Right atrium auricular region (tissue), 2 donors: ENCODE measurements around the gene ZNF622. TPM values are rescaled to one million over a fixed set of nuclear protein-coding genes. Genes with fewer than 3 reads are reported as not detected.
"Not testable (repeated sequence)": the region's sequence is repeated elsewhere in the genome, so short reads cannot be mapped to it uniquely, and the experiment has no call there.

ENCODE experiments used
- DNase-seq: peaks from one replicate; pipeline ENCODE4 v3.0.0-alpha.2; 2019; ENCODE audit warnings: low spot score
- H3K27ac ChIP-seq, 2 donors: fragments of 200-600 bp; sonication (generic); 1 replicate in 1 of 2; 2 replicates in 1 of 2; pipeline ENCODE4 v1.5.1; 2016 to 2019
- H3K27me3 ChIP-seq, 2 donors: fragments of 200-600 bp; sonication (generic); one replicate each; pipeline versions ENCODE4 v1.5.1 to v1.6.0; 2017 to 2019
- H3K36me3 ChIP-seq: fragments of 200-600 bp; sonication (generic); one replicate; pipeline ENCODE4 v1.5.1; 2016
- H3K4me1 ChIP-seq, 2 donors: fragments of 200-600 bp; sonication (generic); one replicate each; pipeline versions ENCODE4 v1.5.1 to v1.6.0; 2017 to 2019
- H3K4me3 ChIP-seq, 2 donors: fragments of 200-600 bp; sonication (generic); 1 replicate in 1 of 2; 2 replicates in 1 of 2; pipeline ENCODE4 v1.5.1; 2017 to 2019; ENCODE audit warnings: mild to moderate bottlenecking in 1 of 2, moderate library complexity in 1 of 2
- H3K9me3 ChIP-seq, 2 donors: fragments of 200-600 bp; sonication (generic); one replicate each; pipeline ENCODE4 v1.5.1; 2019
- total RNA-seq, 2 donors: library from RNA; depleted of rRNA; stranded (reverse); fragments of >200 nt; gene quantifications; one replicate each; pipeline ENCODE4 v1.1.0, GENCODE V29; 2016
- TF ChIP-seq, protein P1 (sequence below), 2 donors: fragments of 200-600 bp; sonication (generic); IDR thresholded peaks; one replicate each; pipeline ENCODE4 v1.5.1; 2019; ENCODE audit warnings: antibody characterized with exemption in 2 of 2

ZNF622 gene
- total RNA-seq, 2 donors from 2014 or later: 36.7 to 54.9 TPM

DNA sequence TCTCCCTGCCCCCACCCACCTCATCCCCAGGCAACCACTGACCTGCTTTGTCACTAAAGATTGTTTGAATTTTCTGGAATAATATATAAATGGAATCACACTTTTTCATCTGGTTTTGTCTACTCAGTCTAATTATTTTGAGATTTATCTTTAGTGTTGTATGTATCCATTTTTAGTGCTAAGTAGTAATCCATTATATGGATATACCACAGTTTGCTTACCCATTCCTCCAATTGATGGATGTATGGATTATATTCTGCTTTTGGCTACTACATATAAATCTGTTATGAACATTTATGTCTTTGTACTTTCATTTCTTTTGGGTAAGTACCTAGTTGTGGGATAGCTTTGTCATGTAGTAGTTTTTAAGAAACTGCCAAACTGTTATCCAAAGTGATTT lies 14.5 kb upstream of the ZNF622 start:
- no peak for DNase-seq
- no peaks in the 10 kb centered on the region for H3K9me3 ChIP-seq
- H3K4me3 ChIP-seq: no peak overlapping the region
- no peaks in the 10 kb centered on the region for H3K27me3 ChIP-seq
- peaks cover 0 to 14% of the 10 kb centered on the region in 2 donors for H3K4me1 ChIP-seq
- no peak overlapping the region for H3K27ac ChIP-seq
- H3K36me3 ChIP-seq: peaks cover 6% of the 10 kb centered on the region
- TF ChIP-seq, protein P1, sequence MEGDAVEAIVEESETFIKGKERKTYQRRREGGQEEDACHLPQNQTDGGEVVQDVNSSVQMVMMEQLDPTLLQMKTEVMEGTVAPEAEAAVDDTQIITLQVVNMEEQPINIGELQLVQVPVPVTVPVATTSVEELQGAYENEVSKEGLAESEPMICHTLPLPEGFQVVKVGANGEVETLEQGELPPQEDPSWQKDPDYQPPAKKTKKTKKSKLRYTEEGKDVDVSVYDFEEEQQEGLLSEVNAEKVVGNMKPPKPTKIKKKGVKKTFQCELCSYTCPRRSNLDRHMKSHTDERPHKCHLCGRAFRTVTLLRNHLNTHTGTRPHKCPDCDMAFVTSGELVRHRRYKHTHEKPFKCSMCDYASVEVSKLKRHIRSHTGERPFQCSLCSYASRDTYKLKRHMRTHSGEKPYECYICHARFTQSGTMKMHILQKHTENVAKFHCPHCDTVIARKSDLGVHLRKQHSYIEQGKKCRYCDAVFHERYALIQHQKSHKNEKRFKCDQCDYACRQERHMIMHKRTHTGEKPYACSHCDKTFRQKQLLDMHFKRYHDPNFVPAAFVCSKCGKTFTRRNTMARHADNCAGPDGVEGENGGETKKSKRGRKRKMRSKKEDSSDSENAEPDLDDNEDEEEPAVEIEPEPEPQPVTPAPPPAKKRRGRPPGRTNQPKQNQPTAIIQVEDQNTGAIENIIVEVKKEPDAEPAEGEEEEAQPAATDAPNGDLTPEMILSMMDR (IDR thresholded peaks at IDR 0.05): no peak

DNA sequence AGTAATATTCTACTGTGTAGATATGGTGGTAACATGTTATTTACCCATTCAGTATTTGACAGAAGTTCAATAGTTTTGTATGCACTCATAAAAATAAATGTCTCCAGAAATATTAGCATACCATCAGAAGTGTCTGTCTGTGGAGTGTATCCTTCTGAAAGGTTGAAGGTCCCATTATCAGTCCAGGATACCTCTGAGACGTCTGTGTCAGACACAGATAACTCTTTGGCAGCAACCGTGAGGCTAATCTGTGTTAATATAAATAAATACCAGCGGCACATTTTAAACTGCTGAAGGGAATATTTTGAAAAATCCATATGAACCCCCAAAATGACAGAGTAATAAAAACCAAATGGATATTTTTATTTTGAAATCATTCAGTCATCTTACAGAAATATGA lies 11.9 kb upstream of the ZNF622 start:
- TF ChIP-seq, protein P1 (IDR thresholded peaks at IDR 0.05): no peak
- Histone ChIP-seq H3K27me3 (no peaks in the 10 kb centered on the region), H3K27ac (no peak overlapping the region), H3K4me3 (no peak overlapping the region), H3K4me1 (no peaks in the 10 kb centered on the region), H3K36me3 (peaks cover 6% of the 10 kb centered on the region), H3K9me3 (no peaks in the 10 kb centered on the region)
- DNase-seq: no peak

DNA sequence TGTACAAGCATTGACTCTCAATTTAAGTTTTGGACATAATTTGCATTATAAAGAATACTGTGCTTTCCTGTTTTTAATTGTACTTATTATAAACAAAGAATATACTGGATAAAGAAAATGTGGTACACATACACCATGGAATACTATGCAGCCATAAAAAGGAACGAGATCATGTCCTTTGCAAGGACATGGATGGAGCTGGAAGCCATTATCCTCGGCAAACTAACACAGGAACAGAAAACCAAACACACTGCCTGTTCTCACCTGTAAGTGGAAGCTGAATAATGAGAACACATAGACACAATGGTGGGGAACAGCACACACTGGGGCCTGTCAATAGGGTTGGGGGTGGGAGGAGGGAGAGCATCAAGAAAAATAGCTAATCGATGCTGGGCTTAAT lies 10.8 kb upstream of the ZNF622 start:
- not testable (repeated sequence) for H3K9me3 ChIP-seq, H3K36me3 ChIP-seq, H3K4me1 ChIP-seq, H3K27me3 ChIP-seq, H3K4me3 ChIP-seq, H3K27ac ChIP-seq, DNase-seq

DNA sequence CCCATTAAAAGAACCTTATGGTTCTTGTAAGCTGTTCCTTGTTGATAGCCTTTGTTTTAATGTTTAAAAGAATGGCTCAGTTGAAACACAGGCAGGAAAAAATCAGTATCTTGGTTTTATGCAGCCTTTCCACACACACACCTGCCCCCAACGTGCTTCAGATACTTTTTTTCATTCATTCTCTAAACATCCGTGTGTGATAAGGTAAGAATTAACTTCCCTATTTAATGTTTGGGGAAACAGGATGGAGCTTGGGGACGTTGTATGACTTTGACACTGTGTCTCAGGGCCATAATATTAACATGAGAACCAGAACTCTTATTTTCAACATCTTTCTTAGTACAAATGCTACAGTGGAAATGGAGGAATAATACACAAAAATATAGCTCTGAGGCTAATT lies 5.8 kb upstream of the ZNF622 start:
- TF ChIP-seq, protein P1 (IDR thresholded peaks at IDR 0.05): no peak
- no peak for DNase-seq
- Histone ChIP-seq H3K9me3 (no peaks in the 10 kb centered on the region), H3K4me3 (no peak overlapping the region), H3K27me3 (no peaks in the 10 kb centered on the region), H3K27ac (no peak overlapping the region), H3K36me3 (peaks cover 3% of the 10 kb centered on the region), H3K4me1 (peaks cover 0 to 30% of the 10 kb centered on the region in 2 donors)

DNA sequence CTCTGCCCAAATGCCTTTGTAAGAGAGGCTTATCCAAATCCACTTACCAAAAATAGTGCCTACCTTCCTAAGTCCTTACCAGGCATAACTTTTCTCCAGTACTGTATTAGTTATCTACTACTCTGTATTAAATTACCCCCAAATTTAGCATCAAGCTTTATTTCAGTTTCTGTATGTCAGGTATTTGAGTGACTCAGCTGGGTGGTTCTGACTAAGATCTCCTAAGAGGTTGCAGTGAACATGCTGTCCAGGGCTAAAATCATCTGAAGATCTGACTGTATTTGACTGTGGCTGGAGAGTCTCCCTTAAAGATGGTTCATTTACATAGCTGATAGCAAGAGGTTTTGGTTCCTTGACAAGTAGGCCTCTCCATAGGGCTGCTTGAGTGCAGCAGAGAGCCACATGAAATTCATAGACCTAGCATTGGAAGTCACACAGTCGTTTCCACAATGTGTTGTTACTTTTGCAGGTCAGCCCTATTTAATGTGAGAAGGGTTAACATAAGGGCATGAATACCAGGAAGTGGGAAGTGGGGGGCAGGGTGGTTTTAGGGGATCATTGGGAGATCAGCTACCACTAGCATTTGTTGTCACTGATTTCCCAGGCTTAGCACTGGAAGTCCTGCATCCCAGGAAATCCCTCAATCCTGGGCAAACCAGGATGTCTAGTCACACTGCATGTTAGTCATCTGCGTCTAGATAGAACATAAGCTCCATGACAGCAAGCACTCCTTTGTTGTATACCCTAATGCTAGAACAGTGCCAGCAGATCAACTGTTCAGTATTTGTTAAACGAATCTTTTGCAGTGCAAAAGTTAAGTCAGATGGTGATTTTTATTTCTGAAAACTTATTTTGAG lies 2.0 kb upstream of the ZNF622 start:
- peaks cover 9% of the 10 kb centered on the region for H3K36me3 ChIP-seq
- peak overlapping the region; percentile 86 to 89 for H3K27ac ChIP-seq
- H3K9me3 ChIP-seq: no peaks in the 10 kb centered on the region
- peaks cover 0 to 53% of the 10 kb centered on the region in 2 donors for H3K4me1 ChIP-seq
- peak overlapping the region; percentile 68 to 95 for H3K4me3 ChIP-seq
- H3K27me3 ChIP-seq: no peaks in the 10 kb centered on the region
- TF ChIP-seq, protein P1 (IDR thresholded peaks at IDR 0.05): no peak
- no peak for DNase-seq

DNA sequence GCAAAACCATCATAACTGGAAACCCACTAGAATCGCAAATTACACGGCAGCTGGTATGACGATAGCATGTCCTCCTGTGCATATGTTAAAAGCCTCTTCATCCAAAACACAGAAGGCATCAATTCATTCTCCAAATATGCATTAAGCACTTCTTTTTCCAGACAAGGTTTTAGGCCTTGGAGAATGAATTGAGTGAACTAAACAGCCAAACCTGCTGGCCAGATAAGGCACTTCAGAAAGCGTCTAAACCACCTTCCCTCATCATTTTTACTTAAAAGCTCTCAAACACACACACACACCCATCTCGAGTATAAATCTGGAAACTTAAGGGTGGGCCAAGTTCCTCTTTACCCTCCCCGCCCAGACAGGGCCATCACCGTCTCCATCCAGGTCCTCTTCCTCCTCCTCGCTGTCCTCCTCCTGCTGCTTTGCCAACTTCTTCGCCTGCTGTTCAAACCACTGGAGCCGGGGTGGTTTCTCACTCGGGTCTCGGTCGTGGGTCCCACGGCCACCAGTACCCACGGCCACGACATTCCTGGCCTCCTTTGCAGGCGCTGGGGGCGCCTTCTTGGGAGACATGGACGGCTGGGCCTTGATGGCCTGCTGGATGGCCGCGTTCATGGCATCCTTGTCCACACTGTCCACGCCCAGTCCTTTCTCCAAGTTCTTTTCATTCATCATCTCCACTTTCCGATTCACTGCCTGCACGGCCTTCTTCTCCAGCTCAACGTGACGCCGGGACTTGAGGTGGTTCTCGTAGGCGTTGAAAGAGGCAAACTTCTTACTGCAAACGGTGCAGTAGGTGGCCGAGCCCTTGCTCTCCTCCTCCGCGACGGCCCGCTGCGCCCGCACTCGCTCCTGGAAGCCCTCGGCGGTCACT lies 696 bp downstream of the ZNF622 start:
- Histone ChIP-seq H3K27me3 (no peaks in the 10 kb centered on the region), H3K27ac (peak overlapping the region; percentile 86 to 89), H3K4me3 (peak overlapping the region; percentile 68 to 95), H3K36me3 (peaks cover 31% of the 10 kb centered on the region), H3K9me3 (no peaks in the 10 kb centered on the region), H3K4me1 (peaks cover 0 to 77% of the 10 kb centered on the region in 2 donors)
- DNase-seq: no peak
- TF ChIP-seq, protein P1 (IDR thresholded peaks at IDR 0.05): no peak
